Fibroblast of lung (primary cell): Measurements from ENCODE around the gene TLCD3B.

Experiments
- CTCF ChIP-seq, 2 donors: IDR thresholded peaks in 1 of 2; conservative IDR thresholded peaks in 1 of 2; 1 replicate in 1 of 2; 2 replicates in 1 of 2; pipeline ENCODE4 v1.5.1; 2011 to 2012; ENCODE audit warnings: low read length in 2 of 2, control low read depth in 1 of 2, inconsistent platforms in 1 of 2, low read depth in 1 of 2, mild to moderate bottlenecking in 1 of 2
- EZH2 ChIP-seq: IDR thresholded peaks from 2 replicates; pipeline ENCODE4 v1.5.1; 2012; ENCODE audit warnings: low read length, control low read depth, mild to moderate bottlenecking; ENCODE audit errors: missing control alignments

DNA sequence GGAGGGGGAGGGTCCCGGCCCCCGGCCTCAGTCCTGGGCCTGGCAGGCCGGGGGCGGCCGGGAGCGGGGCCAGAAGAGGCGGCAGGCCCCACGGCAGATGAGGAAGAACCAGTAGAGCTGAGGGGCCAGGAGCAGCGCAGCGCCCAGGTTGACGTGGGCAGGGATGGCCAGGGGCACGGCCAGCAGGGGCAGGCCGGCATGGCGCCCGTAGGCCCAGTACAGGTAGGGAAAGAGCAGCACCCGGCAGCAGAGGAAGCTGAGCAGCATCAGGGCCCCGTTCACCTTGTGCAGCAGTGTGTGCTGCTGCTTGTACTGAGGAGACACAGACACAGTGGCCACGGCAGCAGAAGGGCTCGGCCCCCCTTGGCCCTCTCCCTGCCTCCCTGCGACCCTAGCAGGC is 5.9 kb downstream of the TLCD3B start:
- TF ChIP-seq CTCF (conservative IDR thresholded peaks at IDR 0.05 in 1 of 2, IDR thresholded peaks at IDR 0.05 in 1 of 2; ENCODE audit: low read depth in 1 of 2, low read length in 2 of 2) (no peak), EZH2 (no peak)
